Endometrial microvascular endothelial cells (primary cell): ENCODE results near the gene DPM2. TPM values are rescaled to one million over a fixed set of nuclear protein-coding genes. Genes with fewer than 3 reads are reported as not detected.

Experiments used
- in situ Hi-C: cut with HindIII; loops from 2 replicates; pipeline ENCODE4 v1.10.0; 2017; ENCODE audit warnings: low sequenced_read_pairs, low pct_unique_long_range_greater_than_20kb; ENCODE audit errors: inconsistent ontology term
- total RNA-seq: library from RNA; depleted of rRNA; stranded (reverse); fragments of >200 nt; gene quantifications from one replicate; pipeline ENCODE4 v1.2.3, GENCODE V29; 2015; ENCODE audit errors: inconsistent ontology term

Gene DPM2, protein sequence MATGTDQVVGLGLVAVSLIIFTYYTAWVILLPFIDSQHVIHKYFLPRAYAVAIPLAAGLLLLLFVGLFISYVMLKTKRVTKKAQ
- 13.8 TPM for total RNA-seq

- in situ Hi-C loops = loop anchor here (25.0 kb wide), 1 partner anchor 175 kb away; no protein-coding TSS in a partner anchor
Observed at GRCh38 chr9:127937388-127938297, at the start of gene DPM2. DPM2 (minus strand) TSS chr9:127937854; CDS start chr9:127937820, 34 bp downstream.

GRCh38 chr9:127987103-127987614, 49.5 kb upstream of the DPM2 start:
- in situ Hi-C loops = no loop called here

GRCh38 chr9:127985011-127985410, 47.4 kb upstream of the DPM2 start:
- in situ Hi-C loops = no loop called here

DNA sequence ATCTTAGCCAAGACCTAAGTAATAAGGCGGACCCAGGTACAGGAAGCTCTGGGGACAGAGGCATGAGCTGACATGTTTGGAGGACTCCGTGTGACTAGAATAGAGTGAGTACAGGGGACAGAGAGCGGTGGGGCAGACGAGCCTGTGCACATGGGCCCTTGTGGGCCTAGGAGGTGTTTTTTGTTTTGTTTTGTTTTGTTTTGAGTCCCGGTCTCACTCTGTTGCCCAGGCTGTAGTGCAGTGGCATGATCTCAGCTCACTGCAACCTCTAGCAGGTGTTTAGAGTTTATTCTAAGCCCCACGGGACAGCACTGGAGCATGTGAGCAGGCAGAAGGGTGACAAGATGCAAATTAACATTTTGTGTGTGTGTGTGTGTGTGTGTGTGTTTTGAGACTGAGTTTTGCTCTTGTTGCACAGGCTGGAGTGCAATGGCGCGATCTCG, 46.2 kb upstream of the DPM2 start:
- in situ Hi-C loops = no loop called here

DNA sequence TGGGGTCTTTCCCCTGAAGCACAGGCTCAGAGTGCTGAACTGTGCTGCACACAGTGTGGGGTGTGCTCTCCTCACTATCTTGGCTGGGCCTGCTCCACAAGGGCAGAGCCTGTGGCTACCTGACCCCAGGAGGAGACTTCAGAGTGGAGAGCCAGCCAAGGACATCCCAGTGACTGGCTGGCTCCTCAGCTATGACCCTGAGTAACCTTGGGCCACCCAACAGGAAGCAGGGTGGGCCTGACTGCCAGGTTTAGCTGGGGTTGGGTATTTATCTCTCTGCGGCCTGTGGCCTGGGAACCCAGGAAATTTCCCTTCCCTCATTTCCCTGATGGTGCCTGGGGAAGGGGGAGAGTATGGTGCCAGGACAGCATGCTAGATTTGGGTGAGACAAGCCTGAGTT, 45.3 kb upstream of the DPM2 start:
- in situ Hi-C loops = no loop called here

DNA sequence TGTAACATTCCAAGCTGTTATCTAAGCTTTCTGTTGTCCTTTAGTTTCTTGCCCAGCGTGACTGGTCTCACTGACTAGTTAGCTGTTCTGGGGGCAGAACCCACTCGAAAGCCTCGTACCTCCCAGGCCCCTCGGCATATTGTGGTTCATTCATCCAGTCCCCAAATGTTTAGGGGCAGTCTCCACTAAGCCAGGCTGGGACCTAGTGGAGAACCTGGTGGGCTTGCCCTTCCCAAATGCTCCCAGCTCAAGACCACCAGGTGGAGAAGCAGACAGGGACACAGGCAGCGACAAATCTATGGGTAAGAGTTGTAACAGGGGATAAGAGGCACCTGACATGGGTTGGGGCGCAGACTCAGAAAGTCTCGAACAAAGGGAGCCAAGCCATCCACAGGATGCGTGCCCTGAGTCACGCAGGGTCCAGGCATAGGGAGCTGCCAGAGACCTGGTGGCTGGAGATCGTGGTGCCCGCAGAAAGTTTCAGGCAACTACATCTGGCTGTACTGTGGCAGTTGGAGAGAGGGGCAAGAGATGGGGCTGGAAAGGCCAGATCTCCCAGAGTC, 44.0 kb upstream of the DPM2 start:
- in situ Hi-C loops = no loop called here

DNA sequence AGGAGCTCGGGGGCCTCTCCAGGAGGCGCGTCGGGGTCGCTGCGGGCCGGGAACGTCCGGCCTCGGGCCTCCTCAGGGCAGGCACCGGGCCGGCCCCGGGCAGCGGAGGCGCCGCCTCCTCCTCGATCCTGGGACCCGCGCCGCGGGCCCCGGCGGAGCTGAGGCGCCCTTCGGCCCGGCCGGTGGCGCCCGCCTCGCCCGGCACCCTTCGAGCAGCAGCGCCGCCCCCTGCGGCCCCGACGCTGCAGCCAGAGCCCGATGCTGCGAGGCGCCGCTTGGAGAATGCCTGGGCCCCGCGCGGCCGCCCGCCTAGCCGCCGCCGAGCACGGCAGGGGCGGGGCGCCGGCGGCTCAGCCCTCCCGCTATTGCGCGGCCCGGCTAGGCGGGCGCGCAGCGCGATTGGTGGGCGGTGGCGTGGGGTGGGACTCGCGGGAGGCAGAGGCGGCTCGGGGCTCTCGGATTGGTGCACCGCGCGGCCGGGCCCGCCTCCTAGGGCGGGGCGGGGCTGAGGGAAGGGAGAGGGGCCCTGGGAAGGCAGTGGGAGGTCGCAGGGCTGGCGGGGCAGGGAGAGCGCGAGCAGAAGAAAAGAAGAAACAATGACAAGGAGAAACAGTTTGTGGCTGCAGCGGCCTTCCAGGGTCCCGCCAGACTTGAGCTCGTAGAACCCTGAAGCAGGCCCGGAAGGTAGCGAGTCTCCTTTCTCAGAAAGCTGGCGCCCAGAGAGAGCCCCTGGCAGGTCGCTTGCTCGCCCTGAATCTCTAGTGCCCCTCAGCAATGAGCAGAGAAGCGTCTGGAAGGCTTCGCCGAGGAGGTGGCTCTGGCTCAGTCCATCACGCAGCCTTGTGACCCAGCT, 43.3 kb upstream of the DPM2 start, which contains the start of gene EEIG1:
Gene EEIG1, minus strand, starts transcription at position 284 of the 853 bp plus-strand sequence. CDS start 852 bp downstream, outside the sequence.
- in situ Hi-C loops = no loop called here

- in situ Hi-C loops = no loop called here
Observed at GRCh38 chr9:127980060-127980705, 42.5 kb upstream of the DPM2 start.

GRCh38 chr9:127979333-127980059, 41.8 kb upstream of the DPM2 start:
- in situ Hi-C loops = no loop called here

GRCh38 chr9:127979015-127979332, 41.3 kb upstream of the DPM2 start:
- in situ Hi-C loops = no loop called here

- in situ Hi-C loops = no loop called here
Observed at GRCh38 chr9:127977884-127978647, 40.4 kb upstream of the DPM2 start.

DNA sequence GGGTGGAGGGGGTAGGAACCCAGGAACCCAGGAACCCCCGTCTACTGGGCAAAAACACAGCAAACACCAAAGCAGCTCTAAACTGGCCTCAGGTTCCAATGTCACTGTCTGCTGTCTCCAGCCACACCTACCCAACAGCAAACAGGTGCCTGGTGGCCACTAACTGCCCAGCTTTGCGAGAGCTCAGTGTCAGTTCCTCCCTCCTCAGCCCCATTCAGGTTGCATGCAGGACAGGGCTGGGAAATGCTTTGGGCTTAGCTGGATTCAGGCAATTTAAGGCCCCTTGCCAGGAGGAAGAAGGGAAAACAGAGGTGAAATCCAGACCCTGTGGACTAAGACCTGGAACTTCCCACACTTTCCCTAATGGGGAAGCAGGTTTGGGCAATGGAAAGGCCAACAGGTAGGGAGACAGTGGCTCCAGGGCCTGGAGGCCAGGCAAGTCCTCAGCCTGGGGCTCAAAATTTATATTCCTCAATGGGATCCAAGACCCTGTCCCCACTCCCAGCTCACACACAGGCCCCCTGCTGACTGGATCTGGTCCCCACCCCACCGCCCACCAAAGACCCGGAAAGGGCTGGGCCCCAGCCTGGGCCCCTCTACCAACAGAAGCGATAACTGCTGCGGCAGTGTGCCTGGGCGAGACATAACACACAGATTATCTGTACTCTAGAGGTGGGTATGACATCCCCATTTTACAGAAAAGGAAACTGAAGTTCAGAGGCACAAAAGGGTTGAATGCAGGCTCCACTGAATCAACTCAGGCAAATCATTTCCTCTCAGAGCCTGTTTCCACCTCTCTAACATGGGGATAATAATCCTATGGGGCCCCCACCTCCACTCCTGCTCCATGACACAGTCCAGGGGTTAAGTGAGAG, 39.6 kb upstream of the DPM2 start:
- in situ Hi-C loops = no loop called here

DNA sequence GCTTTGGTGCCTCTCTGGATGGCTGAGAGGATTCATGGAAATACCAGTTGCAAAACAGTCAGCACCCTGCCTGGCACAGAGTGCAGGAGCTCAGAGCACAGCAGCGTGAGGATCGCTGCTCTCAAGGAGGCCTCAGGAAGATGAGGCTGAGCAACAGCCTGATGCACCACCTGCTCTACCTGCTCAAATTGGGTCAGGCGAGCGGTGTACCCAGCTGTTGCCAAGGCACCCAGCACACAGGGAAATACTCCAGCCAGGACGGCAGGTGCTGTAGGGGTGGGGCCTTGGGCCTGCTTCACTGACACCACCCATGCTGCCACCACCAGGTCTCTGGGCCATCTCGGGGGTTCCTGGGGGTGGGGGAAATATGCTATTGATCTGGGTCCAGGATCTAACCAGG, 38.8 kb upstream of the DPM2 start:
- in situ Hi-C loops = no loop called here

- in situ Hi-C loops = no loop called here
Observed at GRCh38 chr9:127975376-127976315, 38.0 kb upstream of the DPM2 start.

DNA sequence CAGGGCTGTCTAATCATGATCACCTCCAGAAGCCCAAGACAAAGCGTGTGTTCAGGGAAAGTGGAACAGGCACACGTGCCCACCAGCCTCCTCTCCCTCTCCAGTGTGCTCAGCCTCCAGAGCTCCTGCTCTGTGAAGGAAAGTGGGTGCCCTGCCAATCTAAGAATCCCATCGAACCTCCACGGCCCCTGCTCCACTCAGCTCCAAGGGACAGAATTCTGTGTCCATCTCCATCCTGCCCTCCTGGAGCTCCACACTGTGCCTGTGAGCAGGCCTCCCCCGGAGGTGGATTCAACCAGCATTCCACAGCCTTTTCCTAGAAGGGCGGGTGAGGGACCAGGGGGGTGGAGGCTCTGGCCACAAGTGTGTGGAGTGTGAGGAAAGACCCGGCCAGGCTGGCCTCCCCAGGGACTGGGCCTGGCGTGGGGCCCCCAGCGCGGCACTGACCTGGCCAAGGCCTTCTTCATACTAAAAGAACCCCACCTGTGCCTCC, 37.2 kb upstream of the DPM2 start:
- in situ Hi-C loops = no loop called here
